Subcutaneous adipose tissue (tissue), 4 donors: ENCODE results near the gene CDK19. TPM values are rescaled to one million over a fixed set of nuclear protein-coding genes. Genes with fewer than 3 reads are reported as not detected.

Experiments used
- total RNA-seq, 4 donors: library from RNA; depleted of rRNA; stranded (reverse); fragments of >200 nt; gene quantifications; one replicate each; pipeline ENCODE4 v1.1.0, GENCODE V29; 2016
- TF ChIP-seq, protein P1 (sequence below): fragments of 450-650 bp; IDR thresholded peaks from one replicate; pipeline ENCODE4 v1.5.1; 2016; ENCODE audit warnings: low read depth, mild to moderate bottlenecking, control low read depth, antibody characterized with exemption, moderate library complexity

The CDK19 gene
- total RNA-seq, 4 donors from 2014 or later, result 14.1 to 20.1 (median 16.2) TPM

DNA sequence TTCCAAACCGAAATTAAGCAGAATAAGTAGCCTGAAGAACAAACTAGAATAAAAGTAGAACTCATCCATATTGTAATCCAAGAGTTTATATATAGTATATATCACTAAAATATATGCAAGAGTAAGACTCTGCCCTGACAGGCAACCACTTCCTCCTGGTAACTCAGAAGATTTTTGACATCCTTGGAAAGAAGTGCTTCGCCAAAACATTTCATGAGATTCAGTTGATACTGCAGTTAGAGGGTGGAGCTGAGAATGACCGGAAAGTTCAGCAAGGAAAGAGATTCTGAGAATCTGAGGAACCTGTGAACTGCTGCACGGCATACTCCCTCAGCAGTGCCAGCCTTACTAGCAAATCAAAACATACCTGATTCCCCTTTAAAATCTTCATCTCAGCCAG, 79.6 kb downstream of the CDK19 start:
- TF ChIP-seq, protein P1, sequence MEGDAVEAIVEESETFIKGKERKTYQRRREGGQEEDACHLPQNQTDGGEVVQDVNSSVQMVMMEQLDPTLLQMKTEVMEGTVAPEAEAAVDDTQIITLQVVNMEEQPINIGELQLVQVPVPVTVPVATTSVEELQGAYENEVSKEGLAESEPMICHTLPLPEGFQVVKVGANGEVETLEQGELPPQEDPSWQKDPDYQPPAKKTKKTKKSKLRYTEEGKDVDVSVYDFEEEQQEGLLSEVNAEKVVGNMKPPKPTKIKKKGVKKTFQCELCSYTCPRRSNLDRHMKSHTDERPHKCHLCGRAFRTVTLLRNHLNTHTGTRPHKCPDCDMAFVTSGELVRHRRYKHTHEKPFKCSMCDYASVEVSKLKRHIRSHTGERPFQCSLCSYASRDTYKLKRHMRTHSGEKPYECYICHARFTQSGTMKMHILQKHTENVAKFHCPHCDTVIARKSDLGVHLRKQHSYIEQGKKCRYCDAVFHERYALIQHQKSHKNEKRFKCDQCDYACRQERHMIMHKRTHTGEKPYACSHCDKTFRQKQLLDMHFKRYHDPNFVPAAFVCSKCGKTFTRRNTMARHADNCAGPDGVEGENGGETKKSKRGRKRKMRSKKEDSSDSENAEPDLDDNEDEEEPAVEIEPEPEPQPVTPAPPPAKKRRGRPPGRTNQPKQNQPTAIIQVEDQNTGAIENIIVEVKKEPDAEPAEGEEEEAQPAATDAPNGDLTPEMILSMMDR, result no peak

DNA sequence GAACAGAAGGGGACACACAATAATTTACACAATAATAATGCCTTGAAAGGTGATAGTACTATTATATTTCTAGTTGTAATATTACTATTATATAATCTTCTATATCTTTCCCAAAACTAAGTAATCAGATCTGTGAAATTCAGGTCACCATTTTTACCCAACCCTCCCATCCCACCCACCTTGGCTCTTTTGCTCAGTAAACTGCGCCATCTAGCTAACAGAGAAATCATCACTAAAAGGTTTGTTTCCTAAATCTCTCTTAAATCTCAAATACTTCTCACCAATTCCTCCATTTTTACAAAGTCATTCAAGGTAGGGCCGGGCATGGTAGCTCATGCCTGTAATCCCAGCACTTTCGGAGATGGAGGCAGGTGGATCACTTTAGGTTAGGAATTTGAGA, 83.4 kb downstream of the CDK19 start:
- TF ChIP-seq, protein P1, result no peak

DNA sequence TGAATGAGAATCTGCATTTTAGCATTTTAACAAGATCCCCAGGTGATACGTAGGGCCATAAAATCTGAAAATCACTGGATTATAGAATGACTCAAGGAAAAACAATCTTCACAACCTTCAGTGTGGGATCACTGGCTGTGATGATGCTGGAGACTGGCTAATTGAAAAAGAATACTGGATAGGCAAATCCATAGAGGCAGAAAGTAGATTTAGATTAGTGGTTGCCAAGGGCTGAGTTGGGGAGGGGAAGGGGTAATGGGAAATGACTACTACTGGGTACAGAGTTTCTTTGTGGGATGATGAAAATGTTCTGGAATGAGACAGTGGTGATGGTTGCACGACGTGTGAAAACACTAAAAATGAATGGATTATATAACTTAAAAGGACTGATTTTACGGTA, 84.1 kb downstream of the CDK19 start:
- TF ChIP-seq, protein P1, result no peak

DNA sequence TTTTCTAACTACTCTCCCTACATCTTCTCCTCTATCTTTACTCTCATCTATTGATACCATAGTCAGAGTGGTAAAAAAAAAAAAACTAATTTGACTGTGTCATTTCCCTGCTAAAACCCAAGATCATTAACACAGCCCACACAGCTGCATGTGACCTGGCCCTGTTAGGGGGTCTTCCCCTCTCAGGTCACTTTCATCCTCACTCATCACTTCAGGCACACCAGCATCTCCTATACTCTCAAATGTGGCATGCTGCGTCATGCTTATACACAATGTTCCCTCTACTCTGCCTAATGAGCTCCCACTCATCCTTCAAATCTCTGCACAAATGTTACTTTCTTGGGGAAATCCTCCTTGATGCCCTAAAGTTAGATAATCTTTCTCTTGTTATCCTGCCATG, 86.8 kb downstream of the CDK19 start:
- TF ChIP-seq, protein P1, result no peak

DNA sequence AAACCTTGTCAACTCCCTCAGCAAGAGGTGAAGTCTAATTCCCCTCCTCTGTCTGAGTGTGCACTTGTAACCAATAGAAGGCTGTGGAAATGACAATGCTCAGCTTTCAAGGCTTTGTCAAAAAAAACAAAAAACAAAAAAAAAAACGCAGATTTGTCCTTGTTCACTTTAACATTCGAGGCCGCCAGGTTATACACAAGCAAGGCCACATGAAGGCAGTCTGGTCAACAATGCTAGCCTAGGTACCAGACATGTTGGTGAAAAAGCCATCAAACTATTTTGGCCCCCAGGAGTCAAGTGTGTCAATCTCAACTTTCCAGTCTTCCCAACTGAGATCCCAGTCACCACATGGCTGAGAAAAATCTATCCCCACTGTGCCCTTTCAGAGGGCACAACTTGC, 92.3 kb downstream of the CDK19 start:
- TF ChIP-seq, protein P1, result no peak

DNA sequence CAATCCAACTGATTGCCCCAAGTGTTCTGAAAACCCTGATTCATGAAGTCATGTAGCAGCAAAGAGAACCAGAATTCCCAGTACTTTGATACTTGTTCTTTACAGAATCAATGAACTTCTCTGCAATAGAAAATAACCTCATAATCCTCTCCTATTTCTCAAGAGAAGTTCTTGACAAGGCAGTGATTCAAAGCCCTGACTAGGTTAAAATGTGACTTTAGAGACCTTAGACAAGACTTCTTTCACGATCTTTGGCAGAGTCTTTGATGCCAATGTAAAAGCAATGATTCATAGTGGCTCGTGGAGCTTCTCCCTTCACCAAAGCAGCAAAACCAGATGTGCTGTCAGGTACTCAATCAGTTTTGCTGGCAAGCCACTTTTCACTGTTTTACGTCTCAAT, 95.2 kb downstream of the CDK19 start:
- TF ChIP-seq, protein P1, result no peak

DNA sequence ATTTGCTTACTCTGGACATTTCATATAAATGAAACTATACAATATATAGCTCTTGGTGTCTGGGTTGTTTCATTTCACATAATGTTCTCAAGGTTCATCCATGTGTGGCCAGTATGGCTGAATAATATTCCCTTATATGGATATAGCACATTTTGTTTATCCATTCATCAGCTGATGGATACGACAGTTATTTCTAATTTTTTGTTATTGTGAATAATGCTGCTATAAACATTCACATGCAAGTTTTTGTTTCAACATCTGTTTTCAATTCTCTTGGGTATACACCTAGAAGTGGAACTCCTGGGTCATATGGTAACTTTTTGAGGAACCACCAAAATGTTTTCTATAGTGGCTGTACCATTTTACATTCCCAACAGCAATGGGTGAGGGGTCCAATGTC, 101.1 kb downstream of the CDK19 start:
- TF ChIP-seq, protein P1, result no peak

DNA sequence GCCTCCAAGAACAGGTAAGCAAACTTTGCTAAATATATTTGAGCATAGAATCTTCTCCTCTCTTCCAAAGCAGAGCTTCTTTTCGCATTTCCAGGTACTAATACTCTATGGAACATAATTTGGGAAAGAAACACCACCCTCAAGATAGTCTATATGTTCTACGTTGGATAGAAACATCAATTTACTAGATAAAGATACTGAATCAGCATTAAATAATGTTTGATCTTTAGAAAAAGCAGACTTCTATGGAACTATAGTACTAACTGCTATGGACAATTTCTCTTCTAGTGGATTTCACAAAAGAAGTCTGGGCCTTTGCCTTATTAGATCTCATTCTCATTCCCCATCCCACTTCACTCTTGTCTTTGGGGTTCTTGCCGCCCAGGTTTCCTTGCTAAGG, 103.0 kb downstream of the CDK19 start:
- TF ChIP-seq, protein P1, result no peak
